Transverse colon (tissue), 4 donors: ENCODE data around the gene GCC1. TPM values are rescaled to one million over a fixed set of nuclear protein-coding genes. Genes with fewer than 3 reads are reported as not detected.

Source experiments
- DNase-seq: peaks from one replicate; pipeline ENCODE4 v3.0.0-alpha.2; 2019
- H3K27ac ChIP-seq, 4 donors: fragments of 200-600 bp; sonication (generic); 2 replicates each; pipeline ENCODE4 v1.5.1; 2016 to 2018; ENCODE audit warnings: inconsistent platforms in 4 of 4
- H3K27me3 ChIP-seq: fragments of 200-600 bp; sonication (generic); 2 replicates; pipeline ENCODE4 v1.5.1; 2017; ENCODE audit warnings: inconsistent platforms
- H3K36me3 ChIP-seq, 4 donors: fragments of 200-600 bp; sonication (generic); 2 replicates each; pipeline ENCODE4 v1.5.1; 2017 to 2019; ENCODE audit warnings: inconsistent platforms in 4 of 4
- H3K4me1 ChIP-seq, 4 donors: fragments of 200-600 bp; sonication (generic); 2 replicates each; pipeline ENCODE4 v1.5.1; 2017 to 2020; ENCODE audit warnings: inconsistent platforms in 4 of 4
- H3K4me3 ChIP-seq, 4 donors: fragments of 200-600 bp; sonication (generic); 1 replicate in 1 of 4; 2 replicates in 3 of 4; pipeline versions ENCODE4 v1.5.1 to v1.6.1; 2017 to 2019; ENCODE audit warnings: inconsistent platforms in 4 of 4
- H3K9me3 ChIP-seq, 2 donors: fragments of 200-600 bp; sonication (generic); 2 replicates each; pipeline ENCODE4 v1.5.1; 2017 to 2019; ENCODE audit warnings: inconsistent platforms in 2 of 2
- EP300 ChIP-seq: sonication (generic); formaldehyde crosslinking; IDR thresholded peaks from one replicate; pipeline ENCODE4 v1.6.1; 2017; ENCODE audit warnings: antibody characterized with exemption, low read depth
- POLR2A ChIP-seq: fragments of 450-650 bp; IDR thresholded peaks from one replicate; pipeline ENCODE4 v1.6.1; 2016; ENCODE audit warnings: antibody characterized with exemption, mild to moderate bottlenecking, moderate library complexity
- POLR2AphosphoS5 ChIP-seq, 3 donors: sonication (generic); formaldehyde crosslinking; IDR thresholded peaks; one replicate each; pipeline ENCODE4 v1.6.1; 2016; ENCODE audit warnings: antibody characterized with exemption in 3 of 3
- WGBS, 2 donors: methylation state at CpG; one replicate each; pipeline ENCODE4 v1.1.5; 2018; ENCODE audit warnings: low coverage in 1 of 2; 5-methylcytosine and 5-hydroxymethylcytosine counted together
- in situ Hi-C, 4 donors: fragments of 200-750 bp; cut with MboI; loops; one replicate each; pipeline versions ENCODE4 v1.15.0 to v1.15.1; 2017; ENCODE audit warnings: low sequenced_read_pairs in 3 of 4, low pct_ligation_motif_present in 1 of 4, low pct_unique_long_range_greater_than_20kb in 1 of 4
- intact Hi-C: fragments of 100-400 bp; cut with DNase I; formaldehyde crosslinking; loops from one replicate; pipeline ENCODE4 v1.15.1; 2023; ENCODE audit warnings: low total_unique reads
- total RNA-seq, 4 donors: library from RNA; depleted of rRNA; stranded (reverse); fragments of >200 nt; gene quantifications; one replicate each; pipeline ENCODE4 v1.1.0, GENCODE V29; 2016
- TF ChIP-seq, protein P1 (sequence below), 5 experiments: fragments of 200-600 bp in 3 of 5; fragments of 450-650 bp in 2 of 5; sonication (generic) in 3 of 5; IDR thresholded peaks; 1 replicate in 2 of 5; 2 replicates in 3 of 5; pipeline ENCODE4 v1.5.1; 2016 to 2017; ENCODE audit warnings: antibody characterized with exemption in 5 of 5, inconsistent platforms in 3 of 5, mild to moderate bottlenecking in 2 of 5, moderate library complexity in 1 of 5

The GCC1 gene, protein sequence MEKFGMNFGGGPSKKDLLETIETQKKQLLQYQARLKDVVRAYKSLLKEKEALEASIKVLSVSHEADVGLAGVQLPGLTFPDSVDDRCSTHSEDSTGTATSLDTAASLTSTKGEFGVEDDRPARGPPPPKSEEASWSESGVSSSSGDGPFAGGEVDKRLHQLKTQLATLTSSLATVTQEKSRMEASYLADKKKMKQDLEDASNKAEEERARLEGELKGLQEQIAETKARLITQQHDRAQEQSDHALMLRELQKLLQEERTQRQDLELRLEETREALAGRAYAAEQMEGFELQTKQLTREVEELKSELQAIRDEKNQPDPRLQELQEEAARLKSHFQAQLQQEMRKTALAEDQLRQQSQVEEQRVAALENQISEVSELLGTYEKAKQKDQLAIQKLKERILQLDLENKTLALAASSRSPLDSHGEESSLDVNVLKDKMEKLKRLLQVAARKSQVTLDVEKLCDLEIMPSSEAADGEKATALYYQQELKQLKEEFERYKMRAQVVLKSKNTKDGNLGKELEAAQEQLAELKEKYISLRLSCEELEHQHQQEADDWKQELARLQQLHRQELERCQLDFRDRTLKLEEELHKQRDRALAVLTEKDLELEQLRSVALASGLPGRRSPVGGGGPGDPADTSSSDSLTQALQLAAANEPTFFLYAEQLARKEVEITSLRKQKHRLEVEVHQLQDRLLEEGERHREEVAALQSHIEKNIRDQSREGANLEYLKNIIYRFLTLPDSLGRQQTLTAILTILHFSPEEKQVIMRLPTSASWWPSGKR
- 10 to 100 TPM; 10.3 to 20.5 (median 18.9) TPM for total RNA-seq

DNA sequence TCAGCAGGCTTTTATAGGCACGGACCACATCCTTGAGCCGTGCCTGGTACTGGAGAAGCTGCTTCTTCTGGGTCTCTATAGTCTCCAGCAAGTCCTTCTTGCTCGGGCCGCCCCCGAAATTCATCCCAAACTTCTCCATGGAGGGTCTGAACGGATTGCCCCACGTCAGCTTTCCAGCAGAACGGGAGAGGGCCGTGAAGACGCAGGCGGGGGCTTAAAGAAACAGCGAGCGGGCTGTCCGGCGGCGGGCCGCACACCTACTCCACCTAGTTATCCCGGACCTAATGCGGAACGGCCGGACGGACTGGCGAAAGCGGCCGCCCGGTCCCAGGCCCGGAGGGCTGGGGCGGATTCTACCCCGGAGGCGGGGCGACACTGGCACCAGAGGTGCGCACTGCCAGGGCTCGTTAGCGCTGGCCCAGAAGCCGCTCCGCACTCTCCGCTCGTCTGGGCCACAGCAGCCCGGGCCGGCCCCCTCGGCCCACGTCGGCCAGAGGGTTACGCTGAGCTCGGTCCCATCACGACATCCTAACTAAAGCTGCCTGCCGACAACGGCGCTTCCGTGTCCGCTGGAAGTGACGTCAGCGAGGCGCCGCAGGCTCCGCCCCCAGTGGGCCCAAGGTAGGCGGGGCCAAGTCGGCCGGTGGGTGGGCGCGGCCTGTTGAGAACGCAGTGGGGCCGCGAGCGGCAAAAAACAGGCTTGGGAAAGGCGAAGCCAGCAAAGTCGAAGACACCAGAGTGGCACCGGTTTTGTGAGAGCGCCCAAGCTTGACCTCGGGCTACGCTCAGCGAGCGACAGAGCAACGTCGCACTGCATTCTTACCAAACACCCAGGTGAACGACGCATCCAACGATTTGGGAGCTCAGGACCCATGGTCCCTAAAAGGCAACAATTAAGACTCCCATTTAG is at the start of gene GCC1:
TSS of gene GCC1 (minus strand) at position 553 of the 910 bp plus-strand sequence. CDS start at position 139, 414 bp downstream.
- DNase-seq = peak; percentile 95
- peaks cover 0 to 13% (median 5%) of the 10 kb centered on the region in 4 donors for H3K36me3 ChIP-seq
- TF ChIP-seq, protein P1, sequence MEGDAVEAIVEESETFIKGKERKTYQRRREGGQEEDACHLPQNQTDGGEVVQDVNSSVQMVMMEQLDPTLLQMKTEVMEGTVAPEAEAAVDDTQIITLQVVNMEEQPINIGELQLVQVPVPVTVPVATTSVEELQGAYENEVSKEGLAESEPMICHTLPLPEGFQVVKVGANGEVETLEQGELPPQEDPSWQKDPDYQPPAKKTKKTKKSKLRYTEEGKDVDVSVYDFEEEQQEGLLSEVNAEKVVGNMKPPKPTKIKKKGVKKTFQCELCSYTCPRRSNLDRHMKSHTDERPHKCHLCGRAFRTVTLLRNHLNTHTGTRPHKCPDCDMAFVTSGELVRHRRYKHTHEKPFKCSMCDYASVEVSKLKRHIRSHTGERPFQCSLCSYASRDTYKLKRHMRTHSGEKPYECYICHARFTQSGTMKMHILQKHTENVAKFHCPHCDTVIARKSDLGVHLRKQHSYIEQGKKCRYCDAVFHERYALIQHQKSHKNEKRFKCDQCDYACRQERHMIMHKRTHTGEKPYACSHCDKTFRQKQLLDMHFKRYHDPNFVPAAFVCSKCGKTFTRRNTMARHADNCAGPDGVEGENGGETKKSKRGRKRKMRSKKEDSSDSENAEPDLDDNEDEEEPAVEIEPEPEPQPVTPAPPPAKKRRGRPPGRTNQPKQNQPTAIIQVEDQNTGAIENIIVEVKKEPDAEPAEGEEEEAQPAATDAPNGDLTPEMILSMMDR (IDR thresholded peaks at IDR 0.05) = no peak
- TF ChIP-seq POLR2A (peak; percentile 92), EP300 (no peak), POLR2AphosphoS5 (IDR thresholded peaks at IDR 0.05) (peak; percentile 96 to 97 (median 96))
- peak within 1 kb of the TSS; percentile 72 to 90 (median 84) for H3K4me3 ChIP-seq
- no peaks in the 10 kb centered on the region for H3K9me3 ChIP-seq
- in situ Hi-C loops (no loop called here), intact Hi-C loops (no loop called here)
- H3K4me1 ChIP-seq = peaks cover 25 to 68% (median 50%) of the 10 kb centered on the region in 4 donors
- peak within 1 kb of the TSS; percentile 91 to 96 (median 95) for H3K27ac ChIP-seq
- 8% methylated on average over 37 of the region's 78 CpGs; no CpG with 5 or more reads in 1 of the 2 donors for WGBS, 2 donors
- H3K27me3 ChIP-seq = no peaks in the 10 kb centered on the region

DNA sequence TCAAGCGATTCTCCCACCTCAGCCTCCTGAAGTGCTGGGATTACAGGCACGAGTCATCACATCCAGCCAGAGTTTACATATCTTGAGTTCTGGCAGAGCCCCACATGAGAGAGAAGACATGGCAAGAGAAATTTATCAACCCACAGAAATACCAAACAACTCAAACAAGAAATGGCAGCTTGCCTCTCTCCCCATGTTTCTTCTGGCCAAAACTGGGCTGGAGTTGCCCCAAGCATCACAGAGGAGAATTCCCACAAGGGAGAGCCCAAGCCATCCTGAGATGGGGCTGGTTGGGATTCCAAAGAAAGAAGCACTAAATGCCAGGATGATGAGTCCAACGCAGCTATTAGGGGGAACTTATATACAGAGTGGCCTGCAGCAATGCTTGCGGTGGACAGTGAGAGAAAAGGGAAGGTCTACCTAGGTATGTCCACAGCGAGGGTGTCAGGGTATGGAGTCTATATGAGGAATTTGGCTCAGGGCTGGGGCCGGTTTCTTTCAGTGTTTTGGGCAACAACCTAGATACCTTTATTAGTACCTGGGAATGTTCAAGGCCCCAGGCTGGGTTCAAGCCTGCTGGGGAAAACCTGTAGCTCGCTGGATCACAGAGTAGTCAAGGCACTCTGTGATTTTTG is 47.0 kb upstream of the GCC1 start:
- no peak overlapping the region for H3K27ac ChIP-seq
- intact Hi-C loops (no loop called here), in situ Hi-C loops (no loop called here)
- no peak for TF ChIP-seq POLR2A
- no peak for TF ChIP-seq EP300
- TF ChIP-seq, protein P1 (IDR thresholded peaks at IDR 0.05) = no peak
- no peak for TF ChIP-seq POLR2AphosphoS5 (IDR thresholded peaks at IDR 0.05)
- 82 to 100% methylated on average over 2 to 7 of the region's 7 CpGs for WGBS, 2 donors
- H3K4me1 ChIP-seq = no peaks in the 10 kb centered on the region
- no peaks in the 10 kb centered on the region for H3K9me3 ChIP-seq
- DNase-seq = no peak
- H3K27me3 ChIP-seq = peaks cover 9% of the 10 kb centered on the region
- no peaks in the 10 kb centered on the region for H3K36me3 ChIP-seq
- H3K4me3 ChIP-seq = no peak overlapping the region

DNA sequence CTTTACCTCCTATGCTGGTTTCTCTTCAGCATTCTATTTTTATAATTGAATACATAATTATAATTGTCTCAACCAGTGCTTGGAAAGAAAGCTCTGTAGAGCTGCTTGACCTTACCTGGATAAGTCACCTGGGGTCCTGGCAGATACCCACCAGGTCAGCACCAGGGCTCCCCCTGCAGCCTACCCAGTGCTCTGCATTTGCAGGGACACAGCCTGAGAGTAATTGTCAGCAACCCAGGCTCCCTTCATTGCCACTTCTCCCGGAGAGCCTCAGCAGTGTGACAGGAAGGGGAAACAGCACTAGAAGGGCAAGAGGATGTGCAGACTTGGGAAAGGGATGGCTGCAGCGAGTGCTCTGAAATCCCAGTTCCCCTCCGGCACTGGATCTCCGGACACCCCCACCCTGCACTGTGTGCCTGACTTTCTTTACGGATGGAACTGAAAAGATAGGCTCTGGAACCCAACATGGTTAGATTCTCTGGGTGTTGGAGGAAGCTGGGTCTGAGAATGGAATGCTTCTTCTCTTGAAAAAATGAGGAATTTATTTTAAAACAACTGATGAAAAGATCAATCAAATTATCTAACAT is 44.0 kb upstream of the GCC1 start:
- no peaks in the 10 kb centered on the region for H3K4me1 ChIP-seq

More for the DNA sequence above, 44.0 kb upstream of the GCC1 start:
- H3K27me3 ChIP-seq = peaks cover 6% of the 10 kb centered on the region
- no peaks in the 10 kb centered on the region for H3K9me3 ChIP-seq
- H3K27ac ChIP-seq = no peak overlapping the region
- in situ Hi-C loops (no loop called here), intact Hi-C loops (no loop called here)
- no peaks in the 10 kb centered on the region for H3K36me3 ChIP-seq
- WGBS, 2 donors = 10 to 21% methylated on average over 3 to 5 of the region's 5 CpGs
- TF ChIP-seq, protein P1 (IDR thresholded peaks at IDR 0.05) = peak in 2 of 5 experiments; percentile 27 to 34
- TF ChIP-seq EP300 (no peak), POLR2A (no peak), POLR2AphosphoS5 (IDR thresholded peaks at IDR 0.05) (no peak)
- DNase-seq = peak; percentile 34
- H3K4me3 ChIP-seq = no peak overlapping the region
